Prostate gland (tissue), 2 donors: ENCODE measurements around the gene PLPP7.

ENCODE experiments used
- POLR2A ChIP-seq: fragments of 450-650 bp; IDR thresholded peaks from one replicate; pipeline ENCODE4 v1.6.1; 2016; ENCODE audit warnings: antibody characterized with exemption, mild to moderate bottlenecking
- POLR2AphosphoS5 ChIP-seq: sonication (generic); formaldehyde crosslinking; IDR thresholded peaks from one replicate; pipeline ENCODE4 v1.6.1; 2017; ENCODE audit warnings: antibody characterized with exemption
- TF ChIP-seq, protein P1 (sequence below), 4 experiments: fragments of 200-600 bp in 2 of 4; fragments of 450-650 bp in 2 of 4; sonication (generic) in 2 of 4; IDR thresholded peaks; 1 replicate in 3 of 4; 2 replicates in 1 of 4; pipeline ENCODE4 v1.5.1; 2016 to 2019; ENCODE audit warnings: antibody characterized with exemption in 4 of 4, mild to moderate bottlenecking in 2 of 4, moderate library complexity in 2 of 4

DNA sequence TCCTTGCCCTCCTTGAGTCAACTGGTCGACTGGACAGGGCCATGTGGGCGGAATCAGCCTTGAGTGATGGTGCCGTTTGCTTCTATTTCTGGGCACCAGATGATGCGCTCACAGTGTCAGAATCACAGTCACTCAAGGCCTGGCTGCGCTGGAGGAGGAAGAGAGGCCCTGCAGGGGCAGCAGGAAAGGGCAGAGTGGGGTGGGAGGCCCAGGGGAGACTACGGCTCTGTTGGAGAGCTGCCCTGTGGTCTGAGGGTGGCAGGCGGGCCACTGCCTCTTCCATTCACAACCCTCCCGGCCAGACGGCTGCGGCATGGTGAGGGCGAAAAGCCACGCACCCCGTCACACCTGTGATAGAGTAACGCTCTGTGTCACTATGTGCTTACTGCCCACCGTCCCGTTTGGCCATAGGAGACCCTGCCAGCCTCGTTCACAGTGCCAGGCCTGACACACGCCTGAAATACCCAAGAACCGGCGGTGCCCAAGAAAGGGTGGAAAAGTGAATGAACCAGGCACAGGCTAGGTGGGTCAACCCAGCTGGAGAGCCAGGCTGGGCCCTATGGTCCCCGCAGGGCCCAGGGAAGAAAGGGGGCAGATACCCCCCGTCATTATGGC is 9.9 kb downstream of the PLPP7 start:
- TF ChIP-seq POLR2A (no peak), POLR2AphosphoS5 (no peak)
- TF ChIP-seq, protein P1, sequence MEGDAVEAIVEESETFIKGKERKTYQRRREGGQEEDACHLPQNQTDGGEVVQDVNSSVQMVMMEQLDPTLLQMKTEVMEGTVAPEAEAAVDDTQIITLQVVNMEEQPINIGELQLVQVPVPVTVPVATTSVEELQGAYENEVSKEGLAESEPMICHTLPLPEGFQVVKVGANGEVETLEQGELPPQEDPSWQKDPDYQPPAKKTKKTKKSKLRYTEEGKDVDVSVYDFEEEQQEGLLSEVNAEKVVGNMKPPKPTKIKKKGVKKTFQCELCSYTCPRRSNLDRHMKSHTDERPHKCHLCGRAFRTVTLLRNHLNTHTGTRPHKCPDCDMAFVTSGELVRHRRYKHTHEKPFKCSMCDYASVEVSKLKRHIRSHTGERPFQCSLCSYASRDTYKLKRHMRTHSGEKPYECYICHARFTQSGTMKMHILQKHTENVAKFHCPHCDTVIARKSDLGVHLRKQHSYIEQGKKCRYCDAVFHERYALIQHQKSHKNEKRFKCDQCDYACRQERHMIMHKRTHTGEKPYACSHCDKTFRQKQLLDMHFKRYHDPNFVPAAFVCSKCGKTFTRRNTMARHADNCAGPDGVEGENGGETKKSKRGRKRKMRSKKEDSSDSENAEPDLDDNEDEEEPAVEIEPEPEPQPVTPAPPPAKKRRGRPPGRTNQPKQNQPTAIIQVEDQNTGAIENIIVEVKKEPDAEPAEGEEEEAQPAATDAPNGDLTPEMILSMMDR (IDR thresholded peaks at IDR 0.05), result no peak
